HG03354 (cell line): ENCODE measurements around the gene EPHB1.
"Not testable (repeated sequence)": the region's sequence is repeated elsewhere in the genome, so short reads cannot be mapped to it uniquely, and the experiment has no call there.

Experiments used
- ATAC-seq: cut with Tn5 transposase; IDR thresholded peaks from one replicate; pipeline ENCODE4 v1.9.1; 2021; ENCODE audit warnings: mild to moderate bottlenecking; ENCODE audit not compliant: unreplicated experiment, poor library complexity, severe bottlenecking

The EPHB1 gene

DNA sequence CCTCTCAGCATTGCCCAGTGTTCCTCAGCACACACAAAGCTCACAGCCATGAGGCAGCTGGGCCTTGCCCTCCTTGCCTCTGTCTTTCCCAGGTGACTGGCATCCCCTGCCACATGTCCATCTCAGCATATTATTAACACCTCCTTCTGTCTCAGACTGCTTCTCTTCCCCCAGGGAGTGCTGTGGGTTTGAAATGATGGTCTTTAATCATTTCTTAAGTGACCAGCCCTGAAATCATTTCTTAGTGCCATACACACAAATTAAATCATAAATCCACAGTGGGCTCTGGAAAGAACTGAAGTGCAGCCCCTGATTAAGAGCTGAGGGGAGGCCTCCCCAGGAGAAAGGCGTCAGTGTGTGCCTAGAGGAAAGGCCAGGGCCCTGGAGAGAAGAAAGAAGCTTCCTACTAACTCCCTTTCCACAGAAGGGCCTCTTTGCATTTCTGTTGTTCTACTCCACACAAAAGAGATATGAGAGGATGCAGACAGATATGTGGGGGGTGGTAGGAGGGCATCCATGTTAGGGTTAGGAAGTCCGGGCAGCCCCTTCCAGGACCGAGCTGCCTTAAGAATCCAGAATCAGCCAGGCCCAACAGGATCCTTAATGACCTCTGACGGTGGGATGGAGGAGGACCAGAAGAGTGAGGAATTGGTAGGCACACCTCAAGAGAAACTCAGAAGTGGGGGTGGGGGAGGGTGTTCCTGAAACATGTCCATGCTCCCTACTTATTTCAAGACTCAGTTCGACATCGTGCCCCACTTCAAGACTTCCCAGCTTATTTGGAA is 290.8 kb downstream of the EPHB1 start:
- no peak for ATAC-seq

DNA sequence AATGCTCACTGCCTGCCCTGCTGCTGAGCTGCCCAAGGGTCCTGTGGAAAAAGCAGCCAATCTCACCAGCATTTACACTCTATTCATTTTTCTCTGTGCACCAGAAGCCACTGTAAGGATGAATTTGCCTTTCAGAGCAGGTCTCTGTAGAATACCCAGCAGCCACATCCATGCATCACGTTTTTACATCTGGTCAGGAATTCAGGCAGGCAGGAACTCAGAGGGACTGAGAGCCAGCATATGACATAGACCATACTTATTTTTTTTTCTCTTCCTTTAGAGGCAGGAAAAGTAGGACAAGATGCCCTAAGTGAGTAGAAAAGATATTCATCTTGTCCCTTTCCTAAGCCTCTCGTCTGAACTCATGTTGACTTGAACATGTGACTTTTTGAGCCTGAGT is 292.7 kb downstream of the EPHB1 start:
- no peak for ATAC-seq

DNA sequence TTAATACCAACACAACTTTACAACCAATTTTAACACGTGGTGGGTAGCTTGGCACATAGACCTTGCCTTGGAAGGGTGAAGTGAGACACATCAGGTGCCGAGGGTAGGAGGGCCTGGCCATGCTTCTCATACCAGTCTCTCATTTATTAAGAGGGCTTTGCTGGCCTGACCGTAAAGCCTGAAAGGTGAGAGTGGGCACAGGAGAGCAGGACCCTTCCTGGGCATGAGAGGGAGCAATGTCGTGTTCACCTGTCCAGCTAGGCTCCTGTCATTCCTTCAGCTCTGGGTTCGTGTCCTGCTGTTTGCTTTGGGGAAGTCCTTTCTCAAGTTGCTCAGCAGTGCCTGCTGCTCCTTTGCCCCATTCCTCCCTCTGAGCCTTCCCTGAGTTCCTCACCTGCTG is 294.4 kb downstream of the EPHB1 start:
- no peak for ATAC-seq

DNA sequence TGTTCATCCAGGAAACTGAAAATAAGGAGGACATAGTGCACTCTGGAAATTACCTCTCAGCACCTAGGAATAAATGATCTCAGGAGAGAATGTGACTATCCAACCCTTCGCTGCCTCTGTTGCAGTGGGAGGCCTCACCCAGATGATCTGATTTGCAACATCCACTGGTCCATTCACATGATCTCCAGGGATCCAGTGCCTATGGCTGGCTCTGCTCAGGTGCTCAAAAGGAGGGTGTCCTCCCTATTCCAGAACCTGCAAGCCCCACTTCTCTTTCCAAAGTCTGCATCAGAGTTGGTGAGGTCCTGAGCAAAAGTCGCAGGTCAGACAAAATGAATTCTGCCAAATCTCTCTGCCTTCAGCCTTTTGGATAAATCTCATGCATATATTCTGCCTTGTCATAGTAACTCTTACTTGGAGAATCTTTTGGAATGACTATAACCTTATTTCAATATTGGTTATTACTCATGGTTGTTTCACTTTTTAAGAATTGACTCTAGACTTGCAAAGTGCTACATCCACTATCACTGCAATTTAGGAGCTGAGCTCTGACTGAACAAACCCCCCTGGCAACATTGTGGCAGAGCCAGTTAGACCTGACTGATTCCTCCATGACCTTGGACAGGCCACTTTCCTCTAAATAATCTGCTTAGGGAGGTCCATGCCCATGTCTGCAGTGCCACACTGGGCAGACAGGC is 295.1 kb downstream of the EPHB1 start:
- ATAC-seq = no peak

DNA sequence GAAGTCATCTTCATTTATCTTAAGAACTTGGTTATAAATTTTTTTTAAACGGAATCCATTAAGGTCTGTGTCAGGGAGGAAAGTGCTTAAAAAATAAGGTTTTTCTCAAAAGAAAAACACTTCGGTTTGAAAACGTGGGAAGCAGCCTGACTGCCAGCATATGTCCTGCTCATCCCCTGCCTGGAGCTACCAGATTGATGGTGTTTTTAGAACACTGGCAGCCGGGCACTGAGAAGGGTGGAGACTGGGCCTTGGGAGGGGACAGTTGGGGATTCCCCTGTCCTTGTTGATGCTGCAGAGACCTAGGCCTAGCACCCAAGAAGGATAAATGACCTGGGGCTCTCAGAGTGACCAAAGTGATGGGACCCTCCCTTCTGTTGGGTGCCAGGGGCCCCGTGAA is 296.9 kb downstream of the EPHB1 start:
- no peak for ATAC-seq

DNA sequence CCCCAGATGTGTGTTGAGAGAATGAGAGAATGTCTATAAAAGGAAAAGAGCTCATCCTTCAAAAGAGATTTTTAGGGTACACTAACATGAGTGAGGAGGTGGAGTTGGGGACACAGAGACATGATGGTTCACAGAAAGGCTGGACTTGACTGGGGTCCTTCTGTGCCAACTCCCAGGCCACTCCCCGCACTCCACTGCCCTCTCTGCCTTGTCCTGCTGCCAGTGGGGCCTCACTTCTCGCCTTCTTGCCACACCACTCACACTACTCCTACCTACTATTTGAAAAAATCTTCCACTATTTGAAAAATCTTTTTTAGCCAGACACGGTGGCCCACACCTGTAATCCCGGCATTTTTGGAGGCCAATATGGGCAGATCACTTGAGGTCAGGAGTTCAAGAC is 298.1 kb downstream of the EPHB1 start:
- ATAC-seq = no peak

DNA sequence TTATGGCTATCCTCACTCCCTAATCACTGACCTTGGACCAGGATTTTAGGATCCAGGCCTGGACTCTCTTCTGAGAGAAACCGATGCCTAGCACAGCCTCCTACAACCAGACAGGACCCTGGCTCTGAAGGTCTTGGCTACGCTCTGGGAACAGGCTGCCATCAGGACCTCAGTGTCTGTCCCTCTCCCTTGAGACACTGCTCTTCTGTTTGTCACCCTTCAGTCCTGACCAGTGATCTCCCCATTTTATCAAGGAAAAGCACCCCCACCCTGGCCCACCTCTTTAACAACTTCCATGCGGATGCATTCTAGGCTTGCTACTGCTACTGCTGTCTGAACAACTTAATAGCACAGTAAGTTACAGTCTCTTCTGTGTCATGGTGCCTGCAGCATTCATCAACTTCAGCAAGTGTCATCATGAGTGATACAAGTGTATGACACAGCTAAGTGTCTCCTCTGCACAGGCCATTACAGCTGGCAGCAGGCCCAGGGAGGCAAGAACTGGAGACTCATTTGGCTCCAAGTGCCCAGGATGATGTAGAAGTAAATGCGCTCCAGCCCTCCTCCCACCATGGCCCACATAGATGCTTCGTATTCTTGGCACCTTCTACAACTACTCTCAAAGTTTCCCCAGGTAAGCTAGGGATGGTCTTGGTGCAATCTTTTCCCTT is 302.4 kb downstream of the EPHB1 start:
- ATAC-seq = no peak

DNA sequence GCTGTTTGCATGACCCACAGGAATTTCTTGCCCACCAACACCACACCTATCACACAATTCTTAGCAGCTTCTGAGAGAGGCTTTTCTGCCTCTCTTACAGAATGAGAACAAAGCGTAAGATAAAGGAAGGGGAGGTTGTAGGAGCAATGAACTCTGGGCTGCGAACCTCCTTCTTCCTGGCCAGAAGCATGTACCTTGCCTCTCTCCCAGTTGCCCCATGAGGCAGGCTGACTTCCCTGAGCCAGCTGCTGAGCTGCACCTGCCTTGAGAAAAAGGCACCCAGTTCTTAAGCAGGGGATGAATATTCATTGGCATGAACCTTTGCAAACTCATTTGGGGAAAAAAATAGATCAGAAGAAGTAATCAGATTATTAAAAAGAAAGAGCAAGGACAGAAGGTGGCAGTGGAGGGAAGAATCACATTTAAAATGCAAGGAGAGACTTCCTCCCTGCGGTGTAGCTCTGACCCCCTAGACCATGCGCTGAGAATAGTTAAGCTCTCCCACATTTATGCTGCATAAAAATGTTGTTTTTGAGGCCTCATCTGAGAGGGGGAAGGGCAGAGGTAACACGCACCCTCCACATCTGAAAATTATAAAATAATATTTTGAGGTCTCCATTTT is 304.8 kb downstream of the EPHB1 start:
- no peak for ATAC-seq

DNA sequence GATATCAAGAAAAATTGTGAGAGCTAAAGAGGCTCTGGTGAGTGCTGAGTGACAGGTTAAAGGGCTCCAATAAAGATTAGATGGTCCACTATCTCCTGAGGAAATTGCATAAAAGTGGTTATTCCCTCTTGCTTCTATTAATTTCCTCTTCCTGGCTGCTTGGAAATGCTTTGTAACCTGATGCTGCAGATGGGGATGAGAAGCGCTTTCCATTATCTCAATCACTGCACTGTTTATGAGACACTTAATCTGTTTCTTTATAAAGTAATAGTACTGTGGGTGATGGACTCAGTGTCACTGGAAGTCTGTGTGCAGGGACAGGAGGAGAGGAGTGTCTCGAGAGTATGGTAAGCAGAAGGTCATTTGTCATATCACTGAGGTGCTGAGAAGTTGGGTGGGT is 305.3 kb downstream of the EPHB1 start:
- ATAC-seq = no peak

DNA sequence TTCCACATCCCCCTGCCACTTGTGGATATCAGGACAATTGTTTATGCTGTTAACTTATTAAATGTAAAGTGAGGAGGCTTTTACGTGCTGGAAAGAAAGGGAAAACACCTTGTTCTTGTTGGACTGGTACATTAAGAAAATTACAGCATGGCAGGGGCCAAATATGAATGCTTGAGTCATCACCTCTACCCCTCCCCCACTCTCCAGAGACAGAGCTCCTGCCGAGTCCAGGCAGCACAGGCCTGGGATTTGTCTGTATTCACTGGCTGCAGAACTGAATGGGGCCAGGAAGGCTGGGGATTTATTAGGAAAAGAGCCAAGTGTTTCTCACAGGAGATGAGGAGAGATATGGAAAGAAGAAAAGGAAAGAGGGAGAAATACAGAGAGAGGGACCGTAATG is 308.9 kb downstream of the EPHB1 start:
- ATAC-seq = no peak

DNA sequence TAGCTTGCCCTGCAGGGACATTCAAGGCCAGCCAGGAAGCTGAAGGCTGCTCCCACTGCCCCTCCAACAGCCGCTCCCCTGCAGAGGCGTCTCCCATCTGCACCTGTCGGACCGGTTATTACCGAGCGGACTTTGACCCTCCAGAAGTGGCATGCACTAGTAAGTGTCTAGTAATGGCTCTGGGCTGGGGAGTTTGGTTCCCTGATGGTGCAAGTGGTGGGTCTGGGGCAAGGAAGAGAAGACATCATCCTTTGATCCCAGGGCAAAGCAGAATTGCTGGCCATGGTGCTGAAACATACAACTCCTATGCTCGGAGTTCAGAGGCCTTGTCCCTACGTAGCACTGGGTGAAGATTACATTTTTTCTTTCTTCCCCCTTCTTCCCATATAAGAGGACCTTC is 311.4 kb downstream of the EPHB1 start:
- no peak for ATAC-seq

DNA sequence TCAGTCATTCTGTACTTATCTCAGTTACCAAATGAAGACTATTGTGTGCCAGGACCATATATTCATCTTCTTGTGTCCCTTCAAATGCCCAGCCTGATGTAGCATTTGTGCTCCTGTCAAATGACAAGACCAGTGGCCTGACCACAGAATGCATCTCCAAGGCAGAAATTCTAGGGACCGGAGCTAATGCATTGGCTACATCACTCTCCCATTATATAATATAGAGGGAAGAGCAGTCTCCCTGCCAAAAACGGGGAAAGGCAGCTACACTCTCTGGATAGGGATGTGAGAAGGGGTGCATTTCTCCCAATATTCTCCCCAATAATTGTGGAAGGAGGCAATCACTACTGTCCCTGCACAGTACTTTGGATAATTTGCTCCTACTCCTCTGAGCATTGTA is 312.0 kb downstream of the EPHB1 start:
- ATAC-seq = no peak

DNA sequence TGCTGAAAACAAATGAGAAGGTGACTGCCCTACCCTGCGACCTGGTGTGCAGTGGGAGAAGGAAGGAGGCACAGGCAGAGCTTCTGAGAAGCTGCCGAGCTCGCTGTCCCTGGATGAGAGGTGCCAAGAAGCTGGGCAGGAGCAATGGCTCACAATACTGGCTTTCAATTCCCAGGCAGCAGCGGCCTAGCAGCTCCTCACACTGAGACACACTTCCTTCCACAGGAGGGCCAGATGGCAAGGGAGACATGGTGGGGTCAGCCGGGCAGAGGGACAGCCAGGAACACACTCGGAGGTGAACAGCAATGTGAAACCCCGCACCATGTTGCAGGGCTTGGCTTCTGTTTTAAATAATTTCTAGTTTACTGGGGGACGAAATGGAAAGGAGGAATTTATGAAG is 314.6 kb downstream of the EPHB1 start:
- ATAC-seq = no peak

DNA sequence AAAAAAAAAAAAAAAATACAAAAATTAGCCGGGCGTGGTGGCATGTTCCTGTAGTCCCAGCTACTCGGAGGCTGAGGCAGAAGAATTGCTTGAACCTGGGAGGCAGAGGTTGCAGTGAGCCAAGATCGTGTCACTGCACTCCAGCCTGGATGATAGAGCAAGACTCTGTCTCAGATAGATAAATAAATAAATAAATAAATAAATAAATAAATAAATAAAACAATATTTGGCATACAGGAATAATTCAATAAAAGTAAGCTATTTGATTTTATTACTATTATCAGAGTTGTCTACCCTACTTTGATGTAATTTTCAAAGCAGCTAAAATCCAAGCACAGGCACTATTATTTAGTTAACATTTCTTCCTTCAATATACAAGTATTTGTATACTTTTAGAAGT is 319.5 kb downstream of the EPHB1 start:
- ATAC-seq = not testable (repeated sequence)

DNA sequence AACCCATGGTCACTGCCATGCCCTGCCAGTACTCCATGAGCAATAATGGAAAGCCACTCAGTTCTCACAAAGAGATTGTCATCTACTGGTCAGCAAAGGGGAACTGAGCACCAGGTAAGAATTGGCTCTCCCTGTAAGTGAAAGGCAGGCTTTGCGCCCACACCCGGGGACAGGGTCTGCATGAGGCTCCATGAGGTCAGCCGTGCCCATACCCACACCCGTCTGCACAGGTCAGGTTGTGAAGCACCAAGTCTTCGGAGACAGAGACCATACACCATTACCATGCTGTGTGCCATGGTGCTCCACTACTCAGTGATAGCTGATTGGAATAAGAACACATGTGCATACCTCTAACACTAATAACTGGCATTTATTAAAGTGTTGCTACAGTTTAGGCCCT is 322.9 kb downstream of the EPHB1 start:
- no peak for ATAC-seq

DNA sequence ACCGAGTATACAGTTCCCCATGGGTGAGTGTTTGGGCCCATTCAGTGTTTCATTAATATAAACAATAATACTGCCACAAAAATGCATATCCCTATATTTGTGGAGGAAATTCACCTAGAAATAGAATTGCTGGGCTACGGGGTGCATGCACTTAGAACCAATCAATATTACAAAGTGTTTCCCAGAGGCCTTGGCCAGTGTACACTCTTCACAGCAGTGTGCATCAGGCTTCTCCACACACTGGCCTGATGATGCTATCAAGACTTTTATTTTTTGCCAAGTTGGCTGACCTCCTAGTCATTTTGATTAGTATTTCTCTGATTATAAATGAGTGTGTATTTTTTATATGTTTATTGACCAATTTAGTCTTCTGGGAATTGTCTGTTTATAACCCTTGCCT is 323.7 kb downstream of the EPHB1 start:
- ATAC-seq = no peak

DNA sequence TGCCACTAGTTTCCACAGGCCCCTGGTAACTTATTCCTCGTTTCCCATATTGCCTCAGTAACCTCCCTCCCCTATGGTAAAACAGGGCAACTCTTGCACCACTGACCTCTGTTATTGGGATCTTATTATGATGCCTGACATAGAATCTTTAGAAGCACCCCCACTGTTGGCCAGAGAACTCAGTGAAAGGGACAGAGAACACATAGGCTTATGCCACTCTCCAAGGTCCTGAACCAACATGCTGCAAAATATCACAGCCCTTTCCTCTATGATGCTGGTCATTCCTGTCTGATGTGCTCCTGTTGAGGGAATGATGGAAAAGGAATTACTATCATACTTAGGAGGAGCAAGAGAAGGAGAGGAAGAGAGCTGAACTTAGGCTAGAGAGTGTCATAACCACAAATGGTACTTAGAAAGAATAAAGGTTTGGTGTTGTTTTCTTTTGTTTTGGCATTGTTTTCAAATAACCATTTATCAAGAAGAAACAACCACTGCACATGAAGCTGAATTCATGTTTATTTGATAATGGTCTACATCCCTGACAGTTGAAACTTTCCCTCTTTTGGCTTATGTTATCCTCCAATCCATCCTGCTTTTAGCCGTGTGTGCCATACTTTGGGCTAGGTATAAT is 330.2 kb downstream of the EPHB1 start:
- ATAC-seq = no peak

DNA sequence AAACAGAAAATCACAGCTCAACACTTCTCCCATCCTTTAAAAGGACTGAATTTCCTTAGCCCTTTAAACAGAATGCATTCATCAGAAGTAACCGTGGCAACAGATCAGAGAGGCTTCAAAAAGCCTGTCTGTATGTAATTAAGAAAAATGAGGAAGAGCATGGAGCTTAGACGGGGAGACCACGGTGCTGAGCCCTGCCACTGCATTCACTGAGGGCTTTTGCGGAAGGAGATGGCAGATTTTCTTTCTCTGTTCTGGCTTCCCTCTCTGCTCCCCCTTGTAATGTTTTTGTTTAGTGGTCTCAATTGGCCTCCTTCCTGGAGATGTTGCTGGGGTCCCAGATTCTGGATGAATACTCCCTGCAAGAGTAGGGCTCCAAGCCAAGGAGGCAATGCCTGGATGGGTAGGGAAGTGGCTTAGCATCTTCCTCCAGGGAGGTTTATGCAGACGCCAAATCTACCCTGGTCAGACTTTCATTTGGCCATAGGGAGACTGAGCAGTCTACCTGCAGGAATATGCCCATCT is 332.9 kb downstream of the EPHB1 start:
- ATAC-seq = no peak

DNA sequence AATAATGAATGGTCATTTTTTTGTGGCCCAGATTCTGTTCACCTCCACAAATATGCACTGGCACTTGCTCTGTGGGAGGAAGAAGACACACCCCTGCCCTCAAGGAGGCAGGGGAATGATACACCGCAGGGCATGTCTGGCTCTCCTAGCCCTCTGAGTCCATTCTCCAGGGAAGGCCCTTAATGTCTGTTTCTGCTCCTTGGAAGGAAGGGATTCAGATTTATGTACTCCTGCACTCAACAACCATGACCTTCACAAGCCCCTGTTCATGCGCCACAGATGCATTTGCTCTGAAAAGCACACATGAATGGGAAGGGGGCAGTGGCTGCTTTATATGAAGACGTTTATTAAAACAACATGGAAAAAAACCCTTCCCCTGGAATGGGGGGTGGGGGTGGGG is 333.8 kb downstream of the EPHB1 start:
- ATAC-seq = no peak

DNA sequence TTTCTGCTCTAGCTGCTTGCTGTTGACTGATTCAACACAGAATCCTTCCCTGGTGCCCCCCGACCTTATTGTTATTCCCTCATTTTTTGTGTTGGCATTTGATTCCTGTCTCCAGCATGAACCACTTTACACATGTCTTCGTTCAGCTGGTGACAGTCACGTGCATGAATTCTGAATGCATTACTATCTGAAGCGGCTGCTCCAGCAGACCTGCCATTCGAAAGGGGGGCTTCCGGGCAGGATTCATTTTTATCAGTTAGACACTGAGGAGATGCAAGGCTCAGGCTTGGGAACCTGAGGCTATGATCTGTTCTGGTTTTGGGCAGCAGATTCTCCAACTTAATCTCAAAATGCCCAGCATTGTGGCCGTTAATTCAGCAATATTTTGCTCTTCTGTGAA is 336.2 kb downstream of the EPHB1 start:
- no peak for ATAC-seq
